ENCODE results near the gene HUS1B. TPM values are rescaled to one million over a fixed set of nuclear protein-coding genes. Genes with fewer than 3 reads are reported as not detected.

Gene HUS1B
- polyA plus RNA-seq, 3 donors = 0.23 to 0.73 TPM; not detected in 1

DNA sequence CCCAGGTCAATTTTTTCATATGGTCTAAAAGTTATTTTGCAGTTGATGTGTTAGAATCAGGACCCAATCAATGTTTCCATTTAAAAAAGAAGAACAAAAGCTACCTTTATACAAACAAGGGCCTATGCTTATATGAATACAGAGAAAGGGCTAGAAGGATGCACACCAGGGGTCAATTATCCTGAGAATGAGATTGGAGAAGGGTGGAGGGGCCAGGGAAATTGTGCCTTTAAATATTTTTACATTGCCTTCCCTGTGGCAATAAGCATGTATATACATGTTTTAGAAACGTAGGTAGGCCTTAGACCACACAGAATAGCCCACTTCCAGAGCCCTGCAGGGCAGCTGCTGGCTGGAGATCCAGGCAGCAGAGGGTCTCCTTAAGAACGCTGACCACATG is 23.4 kb upstream of the HUS1B start:
- H3K4me2 ChIP-seq (replicated peaks; ENCODE audit: extremely low read depth, low read length, poor library complexity, severe bottlenecking) = no peak overlapping the region
- H3K4me1 ChIP-seq (ENCODE audit: control insufficient read depth in 1 of 2, insufficient read depth in 2 of 2, low read length in 2 of 2) = peaks cover 0 to 13% of the 10 kb centered on the region in 2 donors
- H3K27me3 ChIP-seq (ENCODE audit: control insufficient read depth in 2 of 2, insufficient read depth in 2 of 2, low read length in 2 of 2) = no peaks in the 10 kb centered on the region
- H2AFZ ChIP-seq (ENCODE audit: insufficient read depth, low read depth, low read length, poor library complexity, severe bottlenecking) = no peak overlapping the region
- peaks cover 0 to 1% (median 0%) of the 10 kb centered on the region in 3 donors for H3K27me3 Mint-ChIP-seq (ENCODE audit: low read depth in 3 of 3)
- H3K9me3 Mint-ChIP-seq = peaks cover 0 to 13% (median 4%) of the 10 kb centered on the region in 7 donors
- intact Hi-C loops (cut with micrococcal nuclease) = no loop called here
- peaks cover 0 to 4% of the 10 kb centered on the region in 2 donors for H3K9me3 ChIP-seq (replicated peaks in 1 of 2; ENCODE audit: control insufficient read depth in 1 of 2, insufficient read depth in 1 of 2, low read length in 2 of 2)
- H3K27ac ChIP-seq (ENCODE audit: low read depth in 1 of 2, low read length in 2 of 2) = no peak overlapping the region
- peaks cover 3 to 14% of the 10 kb centered on the region in 2 donors for H3K36me3 Mint-ChIP-seq
- no CpG with 5 or more reads among the region's 2 CpGs for WGBS (ENCODE audit: insufficient coverage)
- H3K36me3 ChIP-seq (replicated peaks in 1 of 2; ENCODE audit: control insufficient read depth in 1 of 2, insufficient read depth in 2 of 2, low read length in 2 of 2) = no peaks in the 10 kb centered on the region
- H3K79me2 ChIP-seq (ENCODE audit: insufficient read depth, low read length) = peaks cover 32% of the 10 kb centered on the region
- no peak overlapping the region for H3K4me3 Mint-ChIP-seq
- H3K4me3 ChIP-seq (replicated peaks in 1 of 3; ENCODE audit: low read depth in 2 of 3, low read length in 3 of 3) = no peak overlapping the region
- peaks cover 55% of the 10 kb centered on the region for H4K20me1 ChIP-seq (ENCODE audit: insufficient read depth, low read length)
- H3K4me1 Mint-ChIP-seq = peaks cover 21% of the 10 kb centered on the region
- DNase-seq = no peak
- TF ChIP-seq, protein P1, sequence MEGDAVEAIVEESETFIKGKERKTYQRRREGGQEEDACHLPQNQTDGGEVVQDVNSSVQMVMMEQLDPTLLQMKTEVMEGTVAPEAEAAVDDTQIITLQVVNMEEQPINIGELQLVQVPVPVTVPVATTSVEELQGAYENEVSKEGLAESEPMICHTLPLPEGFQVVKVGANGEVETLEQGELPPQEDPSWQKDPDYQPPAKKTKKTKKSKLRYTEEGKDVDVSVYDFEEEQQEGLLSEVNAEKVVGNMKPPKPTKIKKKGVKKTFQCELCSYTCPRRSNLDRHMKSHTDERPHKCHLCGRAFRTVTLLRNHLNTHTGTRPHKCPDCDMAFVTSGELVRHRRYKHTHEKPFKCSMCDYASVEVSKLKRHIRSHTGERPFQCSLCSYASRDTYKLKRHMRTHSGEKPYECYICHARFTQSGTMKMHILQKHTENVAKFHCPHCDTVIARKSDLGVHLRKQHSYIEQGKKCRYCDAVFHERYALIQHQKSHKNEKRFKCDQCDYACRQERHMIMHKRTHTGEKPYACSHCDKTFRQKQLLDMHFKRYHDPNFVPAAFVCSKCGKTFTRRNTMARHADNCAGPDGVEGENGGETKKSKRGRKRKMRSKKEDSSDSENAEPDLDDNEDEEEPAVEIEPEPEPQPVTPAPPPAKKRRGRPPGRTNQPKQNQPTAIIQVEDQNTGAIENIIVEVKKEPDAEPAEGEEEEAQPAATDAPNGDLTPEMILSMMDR (IDR thresholded peaks at IDR 0.05) = no peak
- no peak overlapping the region for H3K27ac Mint-ChIP-seq
- H3K9ac ChIP-seq (ENCODE audit: insufficient read depth, low read length, poor library complexity, severe bottlenecking) = no peak overlapping the region

DNA sequence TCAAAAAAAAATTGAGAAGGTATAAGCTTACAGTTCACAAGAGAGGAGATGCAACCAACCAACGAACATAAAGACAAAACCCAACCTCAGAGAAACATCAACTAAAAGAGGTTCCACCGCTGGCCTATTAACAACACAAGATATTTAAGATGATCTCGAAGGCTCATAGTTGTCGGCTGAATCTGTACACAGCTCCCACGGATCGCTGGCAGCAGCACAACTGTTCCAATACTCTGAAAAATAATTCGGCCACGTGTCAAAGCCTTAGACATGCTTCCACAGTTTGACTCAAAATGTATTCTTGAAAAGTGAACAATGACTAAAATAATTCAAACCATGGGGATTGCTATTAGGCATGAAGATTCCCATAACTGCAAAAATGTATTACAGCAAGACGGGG is 22.4 kb upstream of the HUS1B start:
- peaks cover 0 to 1% (median 0%) of the 10 kb centered on the region in 3 donors for H3K27me3 Mint-ChIP-seq (ENCODE audit: low read depth in 3 of 3)
- H3K9ac ChIP-seq (ENCODE audit: insufficient read depth, low read length, poor library complexity, severe bottlenecking) = no peak overlapping the region
- peaks cover 15% of the 10 kb centered on the region for H3K4me1 Mint-ChIP-seq
- TF ChIP-seq, protein P1 (IDR thresholded peaks at IDR 0.05) = no peak
- H3K9me3 ChIP-seq (replicated peaks in 1 of 2; ENCODE audit: control insufficient read depth in 1 of 2, insufficient read depth in 1 of 2, low read length in 2 of 2) = peaks cover 0 to 8% of the 10 kb centered on the region in 2 donors
- peaks cover 34% of the 10 kb centered on the region for H3K79me2 ChIP-seq (ENCODE audit: insufficient read depth, low read length)
- H3K4me3 ChIP-seq (replicated peaks in 1 of 3; ENCODE audit: low read depth in 2 of 3, low read length in 3 of 3) = no peak overlapping the region
- peaks cover 3 to 12% of the 10 kb centered on the region in 2 donors for H3K36me3 Mint-ChIP-seq
- peaks cover 0 to 15% (median 4%) of the 10 kb centered on the region in 7 donors for H3K9me3 Mint-ChIP-seq
- H2AFZ ChIP-seq (ENCODE audit: insufficient read depth, low read depth, low read length, poor library complexity, severe bottlenecking) = no peak overlapping the region
- WGBS (ENCODE audit: insufficient coverage) = 82% methylated on average over 6 of the region's 9 CpGs
- H3K4me2 ChIP-seq (replicated peaks; ENCODE audit: extremely low read depth, low read length, poor library complexity, severe bottlenecking) = no peak overlapping the region
- H3K4me3 Mint-ChIP-seq = no peak overlapping the region
- intact Hi-C loops (cut with micrococcal nuclease) = no loop called here
- H3K36me3 ChIP-seq (replicated peaks in 1 of 2; ENCODE audit: control insufficient read depth in 1 of 2, insufficient read depth in 2 of 2, low read length in 2 of 2) = no peaks in the 10 kb centered on the region
- H4K20me1 ChIP-seq (ENCODE audit: insufficient read depth, low read length) = peaks cover 58% of the 10 kb centered on the region
- H3K27me3 ChIP-seq (ENCODE audit: control insufficient read depth in 2 of 2, insufficient read depth in 2 of 2, low read length in 2 of 2) = no peaks in the 10 kb centered on the region
- DNase-seq = no peak
- H3K27ac Mint-ChIP-seq = no peak overlapping the region
- no peak overlapping the region for H3K27ac ChIP-seq (ENCODE audit: low read depth in 1 of 2, low read length in 2 of 2)
- H3K4me1 ChIP-seq (ENCODE audit: control insufficient read depth in 1 of 2, insufficient read depth in 2 of 2, low read length in 2 of 2) = peaks cover 0 to 4% of the 10 kb centered on the region in 2 donors

Data from CD14-positive monocyte (primary cell).